SU-DHL-6 (cell line): ENCODE measurements around the gene CTSA.
"Not testable (repeated sequence)": the region's sequence is repeated elsewhere in the genome, so short reads cannot be mapped to it uniquely, and the experiment has no call there.

Source experiments
- EZH2phosphoT487 ChIP-seq: fragments of 200-600 bp; sonication (generic), shearing (Covaris generic); conservative IDR thresholded peaks from 2 replicates; pipeline ENCODE4 v1.6.1; 2018; ENCODE audit warnings: mild to moderate bottlenecking, antibody characterized with exemption, low read length, moderate library complexity, mixed read lengths
- TF ChIP-seq, protein P1 (sequence below): fragments of 200-600 bp; sonication (generic); IDR thresholded peaks from one replicate; pipeline ENCODE4 v1.5.1; 2017; ENCODE audit warnings: antibody characterized with exemption, mild to moderate bottlenecking, low read length, moderate library complexity; ENCODE audit not compliant: insufficient read depth, poor library complexity, severe bottlenecking

- TF ChIP-seq, protein P1, sequence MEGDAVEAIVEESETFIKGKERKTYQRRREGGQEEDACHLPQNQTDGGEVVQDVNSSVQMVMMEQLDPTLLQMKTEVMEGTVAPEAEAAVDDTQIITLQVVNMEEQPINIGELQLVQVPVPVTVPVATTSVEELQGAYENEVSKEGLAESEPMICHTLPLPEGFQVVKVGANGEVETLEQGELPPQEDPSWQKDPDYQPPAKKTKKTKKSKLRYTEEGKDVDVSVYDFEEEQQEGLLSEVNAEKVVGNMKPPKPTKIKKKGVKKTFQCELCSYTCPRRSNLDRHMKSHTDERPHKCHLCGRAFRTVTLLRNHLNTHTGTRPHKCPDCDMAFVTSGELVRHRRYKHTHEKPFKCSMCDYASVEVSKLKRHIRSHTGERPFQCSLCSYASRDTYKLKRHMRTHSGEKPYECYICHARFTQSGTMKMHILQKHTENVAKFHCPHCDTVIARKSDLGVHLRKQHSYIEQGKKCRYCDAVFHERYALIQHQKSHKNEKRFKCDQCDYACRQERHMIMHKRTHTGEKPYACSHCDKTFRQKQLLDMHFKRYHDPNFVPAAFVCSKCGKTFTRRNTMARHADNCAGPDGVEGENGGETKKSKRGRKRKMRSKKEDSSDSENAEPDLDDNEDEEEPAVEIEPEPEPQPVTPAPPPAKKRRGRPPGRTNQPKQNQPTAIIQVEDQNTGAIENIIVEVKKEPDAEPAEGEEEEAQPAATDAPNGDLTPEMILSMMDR: not testable (repeated sequence)
- not testable (repeated sequence) for TF ChIP-seq EZH2phosphoT487
Observed at GRCh38 chr20:45901332-45901731, 10.2 kb downstream of the CTSA start.
